ENCODE results near the gene HS3ST6. TPM values are rescaled to one million over a fixed set of nuclear protein-coding genes. Genes with fewer than 3 reads are reported as not detected.

Gene HS3ST6
- total RNA-seq, 1 experiment from 2014 or later, result not detected

DNA sequence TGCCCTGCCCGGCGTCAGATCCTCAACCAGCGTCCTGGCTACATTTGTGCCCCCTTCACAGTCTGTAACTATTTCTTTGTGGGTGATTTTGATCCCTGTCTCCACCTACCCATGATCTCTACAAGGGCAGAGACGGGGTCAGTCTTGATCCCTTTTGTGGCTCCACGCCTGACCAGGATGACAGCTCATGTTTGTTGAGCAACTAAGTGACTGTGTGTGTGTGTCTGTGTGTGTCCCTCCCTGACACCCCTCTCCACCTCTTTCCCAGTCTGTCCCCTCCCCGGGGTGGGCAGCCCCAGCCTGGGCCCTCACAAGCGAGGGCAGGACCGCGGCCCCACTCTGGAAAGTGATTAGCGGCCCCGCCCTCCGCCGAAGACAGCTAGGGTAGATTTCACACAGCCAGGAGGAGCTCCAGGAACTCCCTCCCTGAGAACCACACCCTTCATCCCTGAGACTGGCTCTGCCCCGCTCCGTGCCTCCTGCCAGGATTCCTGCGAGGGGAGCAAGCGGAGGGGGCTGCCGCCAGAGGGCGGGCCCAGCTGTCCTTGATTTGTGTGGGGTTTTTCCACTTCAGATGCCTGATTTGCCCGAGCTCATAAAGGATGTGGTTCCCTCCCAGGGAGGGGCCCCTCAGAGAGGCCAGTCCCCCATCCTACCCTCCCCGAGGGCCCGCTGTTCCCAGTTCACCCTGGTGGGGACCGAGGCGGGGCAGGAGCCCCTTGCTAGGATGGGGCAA, 5.3 kb upstream of the HS3ST6 start:
- no peaks in the 10 kb centered on the region for H3K79me2 ChIP-seq (ENCODE audit: insufficient read depth, low read length)
- peak overlapping the region; percentile 72 for H3K4me2 ChIP-seq (ENCODE audit: low read length)
- BruUV-seq (replicated peaks), result no TSS peak
- H4K20me1 ChIP-seq (ENCODE audit: insufficient read depth), result no peaks in the 10 kb centered on the region
- peak overlapping the region; percentile 49 for H3K9ac ChIP-seq (ENCODE audit: low read length)
- TF ChIP-seq ZNF274 (IDR thresholded peaks at IDR 0.05; ENCODE audit: low read depth, low read length) (no peak), YY1 (IDR thresholded peaks at IDR 0.05; ENCODE audit: extremely low read depth, insufficient replicate concordance, low read depth, low read length) (no peak), FOSL1 (IDR thresholded peaks at IDR 0.05; ENCODE audit: low read depth) (no peak), CBX3 (IDR thresholded peaks at IDR 0.05; ENCODE audit: low read depth) (0 out of 2 replicates have a peak, but pooled peaks have one; percentile 13), RAD21 (IDR thresholded peaks at IDR 0.05; ENCODE audit: low read depth) (no peak), SIN3A (IDR thresholded peaks at IDR 0.05; ENCODE audit: low read depth) (no peak), ZFX (IDR thresholded peaks at IDR 0.05) (no peak), MAX (IDR thresholded peaks at IDR 0.05) (no peak; the same call in 1 of the 2 replicates), POLR2AphosphoS5 (IDR thresholded peaks at IDR 0.05; ENCODE audit: low read depth, low read length) (peak; percentile 25; the same call in 1 of the 2 replicates), TCF7L2 (IDR thresholded peaks at IDR 0.05; ENCODE audit: borderline replicate concordance, extremely low read depth, insufficient read depth, insufficient read length) (no peak), POLR2A (IDR thresholded peaks at IDR 0.05; ENCODE audit: borderline replicate concordance, extremely low read depth, insufficient read depth, insufficient read length) (no peak), EZH2 (IDR thresholded peaks at IDR 0.05) (no peak), CEBPB (IDR thresholded peaks at IDR 0.05; ENCODE audit: low read depth) (no peak), JUND (IDR thresholded peaks at IDR 0.05) (no peak), ELF1 (IDR thresholded peaks at IDR 0.05; ENCODE audit: borderline replicate concordance, low read depth) (no peak), SRF (IDR thresholded peaks at IDR 0.05; ENCODE audit: low read depth) (no peak), EZH2phosphoT487 (IDR thresholded peaks at IDR 0.05; ENCODE audit: borderline replicate concordance) (no peak), SP1 (IDR thresholded peaks at IDR 0.05; ENCODE audit: low read depth) (no peak)
- TF ChIP-seq, protein P1, sequence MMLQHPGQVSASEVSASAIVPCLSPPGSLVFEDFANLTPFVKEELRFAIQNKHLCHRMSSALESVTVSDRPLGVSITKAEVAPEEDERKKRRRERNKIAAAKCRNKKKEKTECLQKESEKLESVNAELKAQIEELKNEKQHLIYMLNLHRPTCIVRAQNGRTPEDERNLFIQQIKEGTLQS (IDR thresholded peaks at IDR 0.05), result no peak
- TF ChIP-seq, protein P2, sequence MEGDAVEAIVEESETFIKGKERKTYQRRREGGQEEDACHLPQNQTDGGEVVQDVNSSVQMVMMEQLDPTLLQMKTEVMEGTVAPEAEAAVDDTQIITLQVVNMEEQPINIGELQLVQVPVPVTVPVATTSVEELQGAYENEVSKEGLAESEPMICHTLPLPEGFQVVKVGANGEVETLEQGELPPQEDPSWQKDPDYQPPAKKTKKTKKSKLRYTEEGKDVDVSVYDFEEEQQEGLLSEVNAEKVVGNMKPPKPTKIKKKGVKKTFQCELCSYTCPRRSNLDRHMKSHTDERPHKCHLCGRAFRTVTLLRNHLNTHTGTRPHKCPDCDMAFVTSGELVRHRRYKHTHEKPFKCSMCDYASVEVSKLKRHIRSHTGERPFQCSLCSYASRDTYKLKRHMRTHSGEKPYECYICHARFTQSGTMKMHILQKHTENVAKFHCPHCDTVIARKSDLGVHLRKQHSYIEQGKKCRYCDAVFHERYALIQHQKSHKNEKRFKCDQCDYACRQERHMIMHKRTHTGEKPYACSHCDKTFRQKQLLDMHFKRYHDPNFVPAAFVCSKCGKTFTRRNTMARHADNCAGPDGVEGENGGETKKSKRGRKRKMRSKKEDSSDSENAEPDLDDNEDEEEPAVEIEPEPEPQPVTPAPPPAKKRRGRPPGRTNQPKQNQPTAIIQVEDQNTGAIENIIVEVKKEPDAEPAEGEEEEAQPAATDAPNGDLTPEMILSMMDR (IDR thresholded peaks at IDR 0.05 in 2 of 3, conservative IDR thresholded peaks at IDR 0.05 in 1 of 3; ENCODE audit: borderline replicate concordance in 1 of 3, insufficient read depth in 1 of 3, low read depth in 2 of 3, low read length in 2 of 3), result peak in 2 of 3 experiments; percentile 50 to 59; a peak in 5 of 6 replicates
- TF ChIP-seq, protein P3, sequence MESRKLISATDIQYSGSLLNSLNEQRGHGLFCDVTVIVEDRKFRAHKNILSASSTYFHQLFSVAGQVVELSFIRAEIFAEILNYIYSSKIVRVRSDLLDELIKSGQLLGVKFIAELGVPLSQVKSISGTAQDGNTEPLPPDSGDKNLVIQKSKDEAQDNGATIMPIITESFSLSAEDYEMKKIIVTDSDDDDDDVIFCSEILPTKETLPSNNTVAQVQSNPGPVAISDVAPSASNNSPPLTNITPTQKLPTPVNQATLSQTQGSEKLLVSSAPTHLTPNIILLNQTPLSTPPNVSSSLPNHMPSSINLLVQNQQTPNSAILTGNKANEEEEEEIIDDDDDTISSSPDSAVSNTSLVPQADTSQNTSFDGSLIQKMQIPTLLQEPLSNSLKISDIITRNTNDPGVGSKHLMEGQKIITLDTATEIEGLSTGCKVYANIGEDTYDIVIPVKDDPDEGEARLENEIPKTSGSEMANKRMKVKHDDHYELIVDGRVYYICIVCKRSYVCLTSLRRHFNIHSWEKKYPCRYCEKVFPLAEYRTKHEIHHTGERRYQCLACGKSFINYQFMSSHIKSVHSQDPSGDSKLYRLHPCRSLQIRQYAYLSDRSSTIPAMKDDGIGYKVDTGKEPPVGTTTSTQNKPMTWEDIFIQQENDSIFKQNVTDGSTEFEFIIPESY (IDR thresholded peaks at IDR 0.05; ENCODE audit: extremely low read depth, insufficient replicate concordance, low read length), result no peak
- ATAC-seq (peak; percentile 85), DNase-seq (ENCODE audit: low read depth, low spot score) (peak; percentile 56)
- H2AFZ ChIP-seq (ENCODE audit: low read depth, low read length, poor library complexity, severe bottlenecking), result peak overlapping the region; percentile 13
- POLR2A ChIA-PET, result interaction anchor here (1.0 to 2.1 kb wide), 3 partner anchors 41 to 49 kb away, joined by 3 to 8 read pairs (median 4); partner anchors contain the start of genes RPS2 and TBL3
- H3K27me3 ChIP-seq (ENCODE audit: insufficient read depth, low read length), result no peaks in the 10 kb centered on the region
- H3K4me1 ChIP-seq (ENCODE audit: control insufficient read depth in 1 of 2, insufficient read depth in 2 of 2, low read length in 2 of 2), result peaks cover 22 to 32% of the 10 kb centered on the region in 2 experiments
- no peaks in the 10 kb centered on the region for H3K36me3 ChIP-seq (ENCODE audit: control insufficient read depth in 1 of 2, insufficient read depth in 2 of 2, low read length in 2 of 2)
- H3K9me2 ChIP-seq (ENCODE audit: insufficient read depth), result no peaks in the 10 kb centered on the region
- peak overlapping the region; percentile 55 for H3K27ac ChIP-seq (ENCODE audit: low read depth, low read length)
- no peaks in the 10 kb centered on the region for H3K9me3 ChIP-seq (ENCODE audit: control insufficient read depth in 1 of 2, insufficient read depth in 1 of 2, low read depth in 1 of 2, low read length in 2 of 2)
- intact Hi-C loops (cut with micrococcal nuclease), result no loop called here
- H3K4me3 ChIP-seq (replicated peaks in 1 of 2; ENCODE audit: low read depth in 1 of 2, low read length in 2 of 2), result peak overlapping the region; percentile 16 to 33; a peak in 1 of 4 replicates
- RAD21 ChIA-PET (ENCODE audit: low non-redundant PET in 1 of 2, low total read pairs in 2 of 2, uncharacterized antibody in 2 of 2, unreplicated experiment in 2 of 2), result interaction anchor here in 1 of 2 experiments (0.7 kb wide), 1 partner anchor 51 kb away, joined by 3 read pairs; the partner anchor contains the start of gene MEIOB
- CTCF ChIA-PET, result interaction anchor here (0.7 to 1.3 kb wide), 8 partner anchors 9 to 217 kb away, joined by 3 to 6 read pairs (median 4); partner anchors contain the start of gene MSRB1
